HG02970 (cell line): ENCODE results near the gene RPRD1B.

Experiments
- ATAC-seq: cut with Tn5 transposase; IDR thresholded peaks from one replicate; pipeline ENCODE4 v1.9.1; 2021; ENCODE audit warnings: mild to moderate bottlenecking, moderate library complexity, moderate number of reproducible peaks; ENCODE audit not compliant: unreplicated experiment, low FRiP score

RPRD1B gene

DNA sequence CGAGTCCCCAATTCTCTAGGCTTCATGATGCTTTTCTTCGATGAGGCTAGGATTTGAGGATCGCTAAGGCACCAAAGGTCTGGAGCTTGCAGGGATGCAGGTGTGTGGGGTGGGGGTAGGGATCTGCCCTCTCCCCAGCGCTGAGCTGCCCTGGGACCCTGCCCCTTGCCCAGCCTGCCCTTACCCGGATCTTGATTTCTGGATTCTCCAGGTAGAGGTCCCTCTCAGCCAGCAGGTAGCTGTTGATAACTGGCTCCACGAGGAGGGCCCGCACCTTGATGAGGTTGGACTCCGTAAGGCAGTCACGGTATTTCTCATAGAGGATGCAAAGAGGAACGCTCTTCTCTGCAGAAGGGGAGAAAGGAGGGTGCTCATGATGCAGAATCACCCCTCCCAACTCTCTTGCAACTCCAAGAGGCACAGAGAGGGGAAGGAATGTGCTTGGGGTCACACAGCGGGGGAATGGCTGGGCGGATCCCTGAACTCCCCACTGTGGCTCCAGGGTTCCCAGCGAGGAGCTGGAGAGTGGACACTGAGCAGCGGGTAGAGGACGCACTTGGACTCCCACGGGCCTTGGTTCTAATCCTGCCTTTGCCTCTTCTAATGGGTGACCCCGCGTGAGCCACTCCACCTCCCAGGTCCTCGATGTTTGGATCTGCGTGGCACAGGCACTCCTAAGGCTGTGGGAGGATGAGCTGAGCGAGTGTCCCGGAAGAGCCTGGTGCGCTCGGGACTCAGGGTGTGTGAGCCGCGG is 98.8 kb downstream of the RPRD1B start:
- no peak for ATAC-seq

- ATAC-seq = no peak
These were observed 99.5 kb downstream of the RPRD1B start for GRCh38 chr20:38132910-38133501.

- ATAC-seq = no peak
These were observed 100.3 kb downstream of the RPRD1B start for GRCh38 chr20:38133680-38134426.

GRCh38 chr20:38134427-38135270 is 101.1 kb downstream of the RPRD1B start:
- no peak for ATAC-seq

- no peak for ATAC-seq
These were observed 101.7 kb downstream of the RPRD1B start for GRCh38 chr20:38135271-38135650.

- no peak for ATAC-seq
These were observed 102.3 kb downstream of the RPRD1B start for GRCh38 chr20:38135651-38136420.

DNA sequence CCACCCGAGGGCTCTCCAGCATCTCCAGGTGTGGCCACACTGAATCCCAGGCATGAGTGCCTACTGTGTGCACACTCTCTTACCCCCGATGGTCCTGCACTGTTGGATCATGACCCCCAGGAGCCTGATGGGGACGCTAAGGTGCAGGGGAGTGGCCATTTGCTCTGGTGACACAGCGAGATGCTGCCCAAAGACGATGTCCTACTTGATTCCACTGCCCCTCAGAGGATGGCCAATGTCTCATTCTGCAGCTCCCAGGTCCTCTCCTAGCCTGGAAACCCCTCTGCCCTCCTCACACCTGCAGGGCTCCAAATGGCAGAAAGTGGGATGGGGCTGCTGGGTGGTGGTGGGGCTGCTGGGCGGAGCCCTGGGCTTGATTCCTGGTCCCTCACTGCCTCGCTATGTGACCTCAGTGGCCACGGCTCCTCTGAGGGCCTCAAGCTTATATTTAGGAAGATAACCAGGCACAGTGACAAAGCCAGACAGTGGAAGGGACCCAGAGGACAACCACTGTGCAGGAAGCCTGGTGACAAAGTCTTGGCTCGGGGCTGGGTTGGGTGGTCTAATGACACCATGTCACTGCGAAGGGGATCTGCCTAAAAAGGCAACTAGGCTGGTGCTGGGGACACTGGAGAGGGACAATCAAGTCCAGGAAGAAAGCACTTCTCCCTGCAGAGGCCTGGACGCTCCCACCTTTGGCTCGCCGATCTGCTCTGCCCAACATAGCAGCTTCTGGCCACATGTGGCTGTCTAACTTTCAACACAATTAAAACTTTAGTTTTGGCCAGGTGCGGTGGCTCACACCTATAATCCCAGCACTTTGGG is 103.1 kb downstream of the RPRD1B start:
- ATAC-seq = no peak

DNA sequence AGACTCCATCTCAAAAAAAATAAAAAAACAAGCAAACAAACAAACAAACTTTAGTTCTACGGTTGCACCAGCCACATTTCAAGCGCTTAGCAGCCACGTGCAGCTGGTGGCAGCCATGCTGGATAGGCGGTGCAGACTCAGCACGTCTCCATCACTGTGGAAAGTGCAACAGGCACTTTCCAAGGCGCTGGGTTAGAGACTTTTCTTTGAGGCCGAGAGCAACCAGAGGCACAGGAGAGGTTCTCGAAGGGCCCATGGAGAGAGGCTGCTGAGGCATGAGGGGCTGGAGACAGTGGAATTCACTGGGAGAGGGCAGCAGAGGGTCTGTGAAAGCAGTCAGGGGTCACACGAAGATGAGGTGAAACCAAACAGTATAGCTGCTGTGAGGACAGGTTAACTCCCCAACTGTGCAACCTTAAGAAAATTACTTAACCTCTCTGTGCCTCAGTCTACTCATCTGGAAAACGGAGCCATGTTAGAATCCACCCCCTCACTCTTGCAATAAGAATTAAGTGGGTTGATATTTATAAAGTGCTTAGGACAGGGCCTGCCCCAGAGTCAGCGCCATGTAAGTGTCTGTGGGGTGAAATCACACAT is 104.0 kb downstream of the RPRD1B start:
- ATAC-seq = no peak

GRCh38 chr20:38138086-38138778 is 104.7 kb downstream of the RPRD1B start:
- no peak for ATAC-seq

GRCh38 chr20:38139156-38139912 is 105.8 kb downstream of the RPRD1B start:
- ATAC-seq = no peak

DNA sequence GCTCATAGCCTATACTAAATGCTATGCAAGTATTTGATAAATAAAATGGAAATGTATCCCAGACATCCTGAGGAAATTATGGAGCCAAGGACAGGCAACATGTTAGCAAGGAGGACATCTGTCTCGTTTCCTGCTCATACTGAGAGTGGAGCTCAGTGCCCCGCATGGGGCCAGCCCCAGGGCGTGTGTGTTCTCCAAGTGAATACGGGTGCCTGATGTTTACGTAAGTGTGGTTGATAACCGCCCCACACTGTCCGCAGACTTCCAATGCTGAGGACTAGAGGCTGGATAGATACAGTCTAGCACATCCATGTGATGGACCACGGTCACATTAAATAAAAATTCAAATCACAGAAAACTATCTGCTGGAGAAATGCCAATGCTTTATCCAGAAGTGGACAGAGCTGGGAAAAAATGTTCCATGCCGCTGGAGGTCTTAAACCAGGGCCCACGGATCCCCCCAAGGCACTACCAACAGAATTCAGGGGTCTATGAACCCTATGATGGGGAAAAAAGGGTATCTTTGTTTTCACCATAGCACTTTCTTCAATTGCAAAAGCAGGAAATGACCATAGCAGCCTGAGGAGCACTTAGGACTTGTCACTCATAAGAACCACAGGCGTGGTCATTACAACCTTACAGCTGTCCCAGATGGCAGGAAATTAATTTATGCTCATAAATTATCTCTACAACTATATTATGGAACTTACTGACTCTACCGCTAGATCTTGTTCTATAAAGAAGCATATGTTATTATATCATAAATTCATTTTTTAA is 106.6 kb downstream of the RPRD1B start:
- no peak for ATAC-seq

DNA sequence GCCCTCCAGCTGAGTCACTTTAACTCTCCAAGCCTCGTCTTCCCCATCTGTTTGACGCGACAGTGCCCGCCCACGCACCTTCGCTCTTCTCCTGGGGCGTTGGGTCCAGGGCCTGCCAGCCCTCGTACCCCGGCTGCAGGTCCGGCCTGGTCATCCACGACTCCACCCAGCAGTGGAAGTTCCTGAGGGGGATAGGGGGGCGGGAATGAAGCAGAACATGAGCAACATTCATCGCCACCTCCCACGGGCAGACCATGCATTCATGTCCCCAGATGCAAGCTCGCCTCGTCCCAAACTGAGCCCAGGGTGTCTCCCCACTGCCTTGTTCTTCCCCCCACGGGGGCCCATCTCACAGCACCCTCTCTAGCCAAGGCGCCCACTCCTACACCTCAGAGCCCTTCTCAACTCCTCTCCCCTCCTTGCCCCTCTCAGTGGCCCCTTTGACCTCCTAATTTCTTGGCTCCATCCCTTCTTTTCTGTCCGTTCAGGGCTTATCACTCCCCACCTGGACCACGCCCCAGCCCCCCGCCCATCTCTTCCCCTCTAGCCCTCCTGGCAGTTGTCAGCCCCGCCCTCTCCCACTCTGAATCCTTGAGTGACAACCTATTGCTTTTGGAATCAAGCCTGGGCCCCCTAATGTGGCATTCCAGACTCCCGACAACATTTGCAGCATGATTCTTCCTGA is 107.8 kb downstream of the RPRD1B start:
- no peak for ATAC-seq
